GM19455 (cell line): ENCODE measurements around the gene MOB3B.

Experiments used
- ATAC-seq: cut with Tn5 transposase; IDR thresholded peaks from one replicate; pipeline ENCODE4 v1.9.1; 2021; ENCODE audit not compliant: unreplicated experiment

Gene MOB3B

DNA sequence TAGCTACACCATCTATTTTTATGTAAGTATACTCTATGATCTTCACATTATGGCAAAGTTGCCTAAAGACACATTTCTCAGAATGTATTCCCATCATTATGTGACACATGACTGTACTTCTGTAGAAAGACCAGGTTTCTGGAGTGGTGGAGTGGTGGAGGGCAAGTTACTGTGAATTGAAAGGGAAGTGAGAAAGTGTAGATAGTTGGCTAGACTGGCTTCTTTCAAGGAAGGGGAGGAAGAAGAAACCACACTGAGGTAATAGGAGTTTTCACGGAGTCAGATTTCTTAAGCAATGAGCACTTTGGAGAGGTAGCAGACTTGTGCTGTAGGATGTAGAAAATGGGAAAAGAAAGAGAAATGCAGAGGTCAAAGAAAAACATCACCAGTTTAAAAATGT, 181.7 kb downstream of the MOB3B start:
- no peak for ATAC-seq

DNA sequence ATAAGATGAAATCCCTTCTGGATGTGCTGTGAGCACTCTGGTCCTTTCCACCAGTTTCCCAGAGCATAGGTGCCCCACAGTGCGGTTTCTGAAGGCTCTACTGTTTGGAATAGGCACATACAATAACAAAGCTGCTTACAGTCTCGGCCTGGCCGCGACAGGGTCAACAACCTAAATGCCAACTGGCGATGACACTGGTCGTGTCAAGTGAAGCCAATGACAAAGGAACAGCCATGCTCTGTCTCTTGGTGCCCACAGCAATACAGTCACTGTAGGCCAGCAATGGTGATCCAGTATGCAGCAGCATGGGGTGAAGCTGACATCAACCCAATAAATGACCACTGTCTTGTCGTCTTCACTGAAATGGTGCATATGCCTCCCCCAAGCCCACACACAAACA, 184.8 kb downstream of the MOB3B start:
- ATAC-seq = no peak

DNA sequence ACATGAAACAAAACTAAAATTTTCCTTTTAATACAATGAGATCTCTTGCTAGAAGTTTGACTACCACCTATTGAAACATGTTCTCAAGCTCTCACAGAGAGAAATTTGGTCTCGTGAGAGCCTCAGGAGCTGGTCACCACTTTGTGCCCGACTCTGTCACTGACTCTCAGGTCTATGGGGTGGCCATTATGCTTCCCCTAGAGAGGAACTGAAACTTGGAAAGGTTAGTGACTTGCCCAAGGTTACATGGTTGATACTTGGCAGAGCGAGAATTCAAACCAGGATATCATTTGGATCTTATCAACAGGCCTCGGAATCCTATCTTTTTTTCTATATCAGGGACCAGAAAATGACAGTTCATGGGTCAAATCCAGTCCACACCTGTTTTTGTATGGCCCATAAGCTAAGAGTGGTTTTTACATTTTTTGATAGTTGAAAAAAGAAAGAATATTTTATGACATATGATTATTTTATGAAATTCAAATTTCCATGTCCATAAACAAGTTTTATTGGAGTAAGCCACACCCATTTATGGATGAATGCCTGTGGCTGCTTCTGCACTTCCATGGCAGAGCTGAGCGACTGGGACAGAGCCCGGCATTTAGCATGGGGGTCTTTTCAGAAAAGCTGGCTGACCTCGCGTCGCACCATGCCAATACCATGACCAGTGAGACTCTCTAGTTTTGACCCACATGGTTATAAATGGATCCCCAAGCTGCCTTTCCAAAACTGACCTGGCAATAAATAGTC, 187.9 kb downstream of the MOB3B start:
- ATAC-seq = no peak

DNA sequence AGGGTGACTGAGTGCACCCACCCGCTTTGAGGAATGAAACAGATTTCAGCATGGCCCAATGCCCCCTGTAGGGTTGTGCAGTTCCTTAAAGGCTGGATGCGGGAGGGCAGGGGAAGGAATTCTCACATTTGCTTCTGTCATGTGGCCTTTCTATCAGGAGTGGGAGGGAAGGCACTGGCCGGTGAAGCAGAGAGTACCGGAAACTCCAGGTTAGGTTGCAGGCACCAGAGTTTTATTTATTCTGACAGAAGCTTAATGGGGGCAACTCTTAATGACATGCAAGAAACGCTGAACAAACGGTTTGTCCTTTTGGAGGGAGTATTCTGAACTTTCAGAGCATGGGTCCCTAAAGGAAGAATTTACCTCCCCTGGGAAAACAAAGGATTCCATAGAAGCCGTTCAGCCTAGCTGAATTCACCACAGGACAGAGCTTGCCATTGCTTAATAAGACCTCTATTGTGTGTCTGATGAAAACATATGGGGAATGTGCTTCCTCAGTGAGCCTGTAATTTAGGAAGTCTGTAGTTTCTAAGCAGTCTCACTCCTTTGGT, 188.6 kb downstream of the MOB3B start:
- ATAC-seq = no peak

DNA sequence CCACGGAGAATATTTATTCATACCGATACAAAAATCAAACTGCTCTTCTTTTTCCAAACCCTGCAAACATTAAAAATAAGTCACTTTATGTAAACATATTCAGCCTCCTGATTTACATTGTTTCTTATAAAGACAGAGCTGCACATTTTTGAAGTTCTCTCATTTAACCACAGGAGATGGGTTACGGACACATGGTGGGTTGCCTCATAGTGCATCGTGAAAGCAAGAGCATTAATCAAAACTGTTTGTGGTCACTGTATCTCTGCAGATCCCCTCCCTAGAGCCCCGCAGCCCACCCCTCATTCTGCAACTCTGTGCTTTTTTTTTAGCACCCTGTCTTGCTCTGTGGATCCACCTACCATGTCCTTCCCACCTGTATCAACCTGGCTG, 189.3 kb downstream of the MOB3B start:
- ATAC-seq = no peak

DNA sequence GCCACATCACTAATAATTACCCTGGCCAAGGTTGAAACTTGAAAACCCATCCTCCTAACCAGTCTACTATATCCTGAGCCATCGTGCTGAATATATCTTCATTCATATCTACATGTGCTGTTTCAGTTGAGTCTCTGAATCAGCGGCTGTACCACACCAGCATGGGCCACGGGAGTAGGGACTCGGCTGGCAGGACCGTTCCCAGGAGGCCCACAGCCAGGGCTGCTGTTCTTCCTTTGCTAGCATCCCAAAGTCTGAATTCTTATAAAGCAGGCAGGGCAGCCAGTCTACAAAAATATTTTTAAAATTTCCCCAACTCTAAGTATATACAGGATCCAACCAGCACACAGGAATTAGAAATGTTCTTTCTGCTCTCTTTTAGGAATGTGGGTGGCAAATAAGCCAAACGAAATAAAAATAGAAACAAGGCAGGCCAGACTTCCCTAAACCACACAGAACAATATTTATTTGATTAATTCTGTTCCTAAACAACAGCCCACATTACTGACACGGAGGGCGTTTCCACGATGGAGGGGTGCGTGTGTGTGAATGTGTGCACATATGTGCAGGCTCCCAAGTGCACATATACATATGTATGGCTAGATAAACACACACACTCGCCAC, 189.8 kb downstream of the MOB3B start:
- no peak for ATAC-seq

DNA sequence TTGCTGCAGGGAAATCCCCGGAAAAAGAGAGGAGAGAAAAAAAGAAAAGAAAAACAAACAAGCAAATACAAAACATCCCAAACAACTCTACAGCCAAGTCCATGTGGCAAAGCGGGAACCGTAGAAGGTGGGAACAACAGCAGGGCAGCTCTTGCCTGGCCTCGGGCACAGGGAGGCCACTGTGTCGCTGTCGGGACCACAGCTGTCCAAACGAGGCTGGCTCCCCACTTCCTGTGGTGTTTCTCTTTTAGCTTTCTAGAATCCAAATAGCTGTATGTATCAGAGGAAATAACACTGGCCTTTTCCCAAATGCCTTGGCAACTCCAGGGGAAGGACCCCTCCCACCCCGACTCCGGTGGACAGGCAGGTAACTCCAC, 191.1 kb downstream of the MOB3B start:
- ATAC-seq = no peak

DNA sequence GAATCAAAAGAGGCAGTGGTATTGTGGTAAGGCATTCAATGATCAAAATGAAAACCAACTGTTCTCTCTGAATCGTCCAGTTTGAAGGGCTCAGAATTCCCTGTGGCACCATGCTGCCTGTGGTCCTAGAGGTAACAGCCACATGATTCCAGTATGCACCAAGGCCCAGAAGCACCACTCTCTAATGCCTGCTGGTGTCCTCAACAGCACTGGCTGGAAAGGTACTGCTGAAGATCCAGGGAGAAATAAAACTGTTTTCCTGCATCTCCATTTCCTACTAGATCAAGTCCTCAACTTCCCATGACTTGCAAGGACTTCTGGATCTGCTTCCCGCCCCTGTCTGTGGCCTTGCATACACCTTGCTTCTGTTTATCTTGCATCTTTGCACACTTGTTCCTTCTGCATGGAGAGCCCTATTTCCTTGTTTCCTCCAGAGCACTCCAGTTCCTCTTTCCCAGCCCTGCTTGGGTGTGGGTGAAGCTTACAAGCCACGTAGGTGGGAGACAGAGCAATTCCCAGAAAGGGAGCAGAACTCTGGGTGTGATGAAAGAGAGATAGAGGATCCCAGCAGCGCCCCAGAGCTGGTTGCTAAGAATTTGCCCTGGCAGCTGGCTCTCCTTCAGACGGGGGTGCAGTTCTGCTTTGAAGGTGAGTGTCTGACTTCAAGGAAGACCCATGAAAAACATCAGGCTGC, 191.6 kb downstream of the MOB3B start:
- no peak for ATAC-seq

DNA sequence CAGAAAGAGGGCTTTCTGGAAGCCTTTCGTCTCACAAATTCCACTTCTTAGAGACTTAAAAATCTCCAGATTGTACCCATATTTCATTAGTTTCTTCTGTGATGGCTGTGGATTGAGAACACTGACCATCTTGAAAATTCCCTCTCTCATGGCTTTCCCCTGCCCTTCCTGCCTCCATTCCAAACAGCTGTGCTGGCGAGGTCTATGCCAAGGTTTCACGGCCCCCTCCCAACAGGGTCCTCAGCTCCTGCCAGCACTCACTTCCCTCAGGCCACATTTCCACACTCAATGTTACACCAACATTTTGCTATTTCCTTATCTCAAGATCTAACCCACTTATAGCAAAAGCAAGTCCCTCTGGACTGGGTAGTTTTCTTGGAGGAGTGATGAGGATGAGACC, 192.4 kb downstream of the MOB3B start:
- ATAC-seq = no peak

DNA sequence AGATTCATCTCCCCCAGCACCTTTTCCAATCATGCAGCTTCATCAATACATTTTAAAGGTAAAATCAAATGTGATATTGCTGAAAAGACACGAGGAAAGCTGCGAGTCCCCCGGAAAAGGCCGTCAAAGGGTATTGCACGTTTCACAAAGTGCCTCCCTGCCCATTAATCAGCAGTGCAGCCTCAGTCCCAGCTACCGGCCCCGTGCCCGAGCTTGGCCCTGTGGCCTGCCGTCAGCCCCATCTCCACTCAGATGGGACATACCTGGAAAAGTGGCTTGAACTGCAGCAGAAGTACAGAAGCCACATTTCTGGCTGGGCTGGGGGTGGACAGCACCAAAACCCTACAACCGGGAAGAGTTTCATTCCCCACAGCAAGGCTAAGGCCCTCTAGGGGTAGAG, 192.8 kb downstream of the MOB3B start:
- ATAC-seq = no peak

DNA sequence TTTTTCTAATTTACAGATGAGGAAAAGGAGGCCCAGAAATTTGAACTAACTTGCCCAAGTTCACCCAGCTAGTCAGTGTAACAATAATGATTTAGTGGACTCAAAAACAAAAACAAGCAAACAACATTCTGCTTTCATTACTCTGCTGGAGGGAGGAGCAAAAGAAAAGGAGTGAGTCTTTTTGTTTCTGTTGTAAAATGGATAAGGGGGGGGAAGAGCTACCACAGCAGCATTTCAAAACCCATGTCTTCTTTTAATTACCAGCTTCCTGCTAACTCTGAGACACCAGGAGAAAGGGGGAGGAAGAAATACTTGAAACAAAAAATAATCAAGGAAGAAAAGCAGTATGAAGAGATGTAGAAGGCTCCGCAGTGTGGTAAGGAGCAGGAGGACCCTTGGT, 193.5 kb downstream of the MOB3B start:
- ATAC-seq = no peak

DNA sequence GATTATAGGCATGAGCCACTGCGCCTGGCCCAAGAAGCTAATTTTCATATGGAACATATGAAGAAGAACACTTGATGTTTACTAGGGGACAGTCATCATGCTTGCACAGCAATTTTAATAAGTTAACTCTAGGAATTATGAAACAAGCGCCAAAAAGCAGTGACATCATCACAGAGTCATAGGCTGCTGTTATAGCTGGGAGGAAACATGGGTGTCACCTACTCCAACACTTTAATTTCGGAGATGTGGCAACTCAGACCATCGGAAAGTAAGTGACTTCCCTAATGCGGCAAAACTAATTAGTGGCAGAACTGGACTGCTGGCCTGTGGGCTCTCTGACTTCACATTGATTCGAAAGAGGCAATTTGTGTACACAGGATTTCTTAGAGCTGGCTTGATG, 194.5 kb downstream of the MOB3B start:
- no peak for ATAC-seq

DNA sequence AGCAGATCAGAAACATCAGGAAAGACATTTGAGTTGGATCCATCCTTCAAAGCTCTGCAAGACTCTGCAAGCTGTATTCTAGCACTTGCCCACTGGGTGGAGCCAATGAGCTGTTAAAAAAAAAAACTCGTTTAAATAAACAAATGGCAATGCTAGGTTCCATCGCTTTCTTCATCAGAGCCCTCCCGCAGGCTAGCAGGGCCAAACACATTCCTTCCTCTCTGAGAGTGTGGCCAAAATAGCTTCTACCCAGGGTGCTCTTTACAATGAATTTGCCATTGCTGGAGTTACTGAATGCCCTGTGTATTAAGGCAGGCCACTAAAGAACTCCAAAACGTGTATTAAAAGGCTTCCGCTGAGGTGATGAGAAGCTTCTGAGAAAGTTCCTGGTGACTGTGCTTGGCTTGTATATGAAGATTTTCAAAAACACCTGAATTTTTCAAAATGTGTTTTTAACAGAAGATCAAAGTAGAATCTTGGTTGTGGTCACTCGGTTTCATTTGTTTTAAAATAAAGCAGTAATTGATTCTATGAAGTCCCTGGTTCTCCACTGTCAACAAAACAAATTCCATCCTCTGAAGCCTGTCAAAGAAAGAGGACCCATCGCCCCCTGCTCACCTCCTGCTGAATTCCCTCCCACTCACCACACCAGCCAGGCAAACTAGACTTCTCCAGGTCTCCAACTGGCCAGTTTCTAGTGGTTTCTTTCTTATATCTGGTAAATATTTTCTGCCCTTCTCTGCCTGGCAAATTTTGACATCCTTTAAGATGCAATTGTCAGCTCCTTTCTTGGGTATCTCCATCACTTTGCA, 196.2 kb downstream of the MOB3B start:
- peak; percentile 75 for ATAC-seq

DNA sequence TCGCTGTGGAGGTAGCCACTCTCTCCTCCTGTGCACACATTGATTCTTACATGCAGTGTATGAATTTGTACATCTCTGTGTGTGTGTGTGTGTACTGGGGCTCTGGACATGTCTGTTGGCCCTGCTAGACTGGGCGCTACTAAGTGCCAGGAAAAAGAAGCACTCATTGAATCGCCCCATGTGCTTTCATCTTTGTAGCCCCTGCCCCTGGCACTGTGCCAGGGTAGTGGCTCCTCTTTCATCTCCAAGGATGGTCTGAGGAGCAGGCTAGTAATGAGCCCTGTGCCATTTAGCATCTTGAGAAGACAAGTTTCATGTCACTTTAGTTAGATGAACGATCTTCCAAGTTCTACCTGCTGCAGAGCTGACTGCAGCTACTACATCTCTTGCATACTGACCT, 198.2 kb downstream of the MOB3B start:
- ATAC-seq = no peak

DNA sequence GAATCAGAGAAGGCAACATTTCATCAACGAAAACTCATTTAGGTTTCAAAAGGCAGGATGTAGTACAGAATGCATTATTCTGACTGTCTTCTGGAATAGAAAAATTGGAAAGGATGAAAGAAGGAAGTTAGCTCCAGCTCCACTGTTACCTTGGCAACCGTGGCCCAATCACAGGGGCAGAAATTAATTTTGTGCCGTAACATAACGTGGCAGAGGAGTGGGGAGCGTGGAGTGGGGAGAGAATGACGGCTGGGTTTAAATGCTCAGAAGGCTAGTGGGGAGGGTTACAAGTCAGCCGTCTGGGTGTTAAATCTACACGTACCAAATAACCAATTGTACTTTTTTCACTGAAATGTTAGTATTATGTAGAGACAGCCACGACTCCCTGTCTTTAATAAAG, 200.3 kb downstream of the MOB3B start:
- no peak for ATAC-seq

DNA sequence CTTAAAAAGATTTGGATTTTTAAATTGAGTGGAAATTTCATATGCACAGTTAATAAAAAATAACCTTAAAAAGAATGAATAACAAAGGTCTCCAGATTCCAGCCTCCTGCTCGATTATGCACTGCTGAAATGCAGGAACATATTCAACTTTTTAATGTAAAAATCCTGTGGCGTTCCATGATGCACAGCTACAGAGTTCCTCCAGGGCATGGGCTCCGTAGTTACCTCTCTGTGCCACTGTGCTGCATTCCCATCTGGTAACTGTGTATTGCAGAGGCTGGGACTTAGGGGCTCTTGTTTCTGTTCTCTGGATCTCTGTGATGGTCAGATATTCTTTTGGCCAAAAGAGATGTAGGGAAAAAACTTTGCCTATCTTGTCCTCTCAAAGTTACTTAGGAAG, 201.1 kb downstream of the MOB3B start:
- no peak for ATAC-seq

DNA sequence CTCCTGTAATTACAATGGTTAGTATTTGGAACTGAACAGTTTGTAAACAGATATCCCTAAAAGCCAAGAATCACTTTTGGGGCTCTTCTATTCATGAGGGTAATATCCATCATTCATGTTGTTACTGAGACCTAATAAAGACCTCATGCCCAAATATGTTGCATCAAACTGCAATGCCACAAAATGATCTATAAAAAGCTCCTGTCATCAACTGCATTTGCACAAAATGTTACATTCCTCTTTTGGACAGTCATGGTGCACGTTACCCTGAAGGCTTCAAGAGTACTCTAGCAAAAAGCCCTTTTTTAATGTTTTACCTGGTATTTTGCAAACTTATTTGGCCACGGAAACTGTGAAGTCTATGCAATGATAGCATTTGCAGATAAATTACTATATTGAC, 218.4 kb downstream of the MOB3B start:
- ATAC-seq = no peak

DNA sequence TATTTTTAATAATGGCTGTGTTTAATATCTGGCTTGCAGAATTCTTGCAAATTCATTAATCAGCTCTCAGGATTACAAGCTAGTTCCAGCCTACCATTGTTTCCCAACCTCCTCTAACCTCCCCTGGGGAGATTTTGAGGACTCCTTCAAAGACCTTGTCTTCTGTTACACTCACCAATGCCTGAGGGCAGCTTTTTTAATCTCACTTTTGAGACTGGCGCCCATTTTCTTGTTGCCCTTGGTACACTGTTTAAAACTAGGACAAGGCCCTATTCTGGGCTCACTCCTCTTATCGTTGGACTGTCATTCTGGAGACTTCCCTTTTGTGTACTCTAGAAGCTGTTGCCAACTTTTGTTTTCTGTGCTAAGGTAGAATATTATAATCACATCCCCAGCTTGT, 219.0 kb downstream of the MOB3B start:
- ATAC-seq = no peak

DNA sequence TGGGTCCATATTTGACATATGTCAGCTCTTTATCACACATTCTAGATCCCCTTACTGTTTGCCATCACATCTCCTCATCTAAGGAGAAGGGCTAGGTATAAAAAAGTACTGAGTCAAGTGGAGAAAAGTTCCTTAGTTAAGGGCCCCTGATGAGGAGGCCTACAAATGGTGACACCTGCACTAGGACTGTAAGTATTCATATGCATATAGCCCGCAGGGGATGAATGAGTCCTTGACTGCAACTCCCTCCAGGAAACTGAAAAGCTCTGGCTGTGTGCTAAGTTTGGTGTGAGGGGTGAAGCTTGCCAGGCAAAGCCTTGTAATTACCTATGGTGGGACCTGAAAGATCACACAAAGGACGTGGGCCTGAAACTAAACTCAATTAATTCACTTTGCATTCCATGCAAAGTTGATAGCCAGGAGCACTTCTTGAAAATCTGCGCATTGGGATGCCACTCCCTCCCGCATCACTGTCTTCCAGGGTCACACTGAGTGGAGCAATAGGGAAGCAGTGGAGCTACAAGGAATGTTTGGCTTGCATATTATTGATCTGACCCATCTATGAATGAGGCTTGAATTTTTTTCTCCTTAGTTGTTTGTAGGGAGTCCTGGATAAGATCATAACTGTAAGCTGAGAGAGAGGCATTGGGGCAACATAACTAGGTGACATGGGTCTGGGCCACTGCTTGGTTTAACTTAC, 220.8 kb downstream of the MOB3B start:
- ATAC-seq = no peak

DNA sequence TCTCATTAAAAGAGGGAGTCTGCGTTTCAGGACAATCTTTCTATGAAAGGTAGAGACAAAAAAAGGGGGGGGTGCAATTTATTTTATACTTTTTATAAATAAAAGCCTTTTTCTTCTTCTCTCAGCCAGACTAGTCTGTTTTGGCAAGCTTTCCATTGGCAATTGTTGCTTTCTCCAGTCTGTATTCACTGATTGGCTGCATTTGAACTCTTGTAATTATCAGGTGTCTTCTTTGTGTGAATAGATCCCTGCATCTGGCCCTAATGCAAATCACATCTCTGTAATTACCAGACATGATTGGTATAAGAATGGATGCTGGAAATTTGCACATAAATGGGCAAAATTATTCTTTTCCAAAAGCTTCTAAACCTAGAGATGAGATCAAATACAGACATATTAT, 225.1 kb downstream of the MOB3B start:
- no peak for ATAC-seq

DNA sequence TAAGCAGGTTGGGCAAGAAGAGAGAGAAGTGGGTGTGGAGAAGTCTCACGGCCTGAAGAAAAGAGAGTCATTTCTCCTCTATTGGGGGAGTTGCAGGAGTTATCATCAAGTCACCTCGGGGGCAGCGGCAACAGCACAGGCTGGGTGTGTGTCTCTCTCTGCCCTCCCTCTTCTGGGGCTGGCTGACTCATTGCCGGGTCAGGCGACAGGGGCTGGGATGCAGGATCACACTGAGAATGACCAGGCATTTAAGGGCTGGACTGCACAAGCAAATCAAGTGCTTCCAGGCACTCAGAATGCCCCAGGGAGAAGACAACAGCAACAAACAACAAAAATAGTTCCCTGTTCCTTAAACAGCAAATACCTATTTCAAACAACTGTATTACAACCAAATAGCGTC, 226.4 kb downstream of the MOB3B start:
- ATAC-seq = no peak
